Activated CD4-positive, alpha-beta T cell treated with anti-CD3 and anti-CD28 coated beads, Interleukin-2, amount 10 ng/mL, durations not matched to agents 24 days and 14 days (primary cell): ENCODE data around the gene CCDC81. TPM values are rescaled to one million over a fixed set of nuclear protein-coding genes. Genes with fewer than 3 reads are reported as not detected.

ENCODE experiments used
- DNase-seq: peaks from one replicate; pipeline ENCODE4 v3.0.0; 2022
- H3K27ac Mint-ChIP-seq: one replicate; pipeline ENCODE4 v1.8.0; 2022; ENCODE audit warnings: mild to moderate bottlenecking, mixed read lengths
- H3K27me3 Mint-ChIP-seq: one replicate; pipeline ENCODE4 v1.8.0; 2022; ENCODE audit warnings: mixed read lengths
- H3K36me3 Mint-ChIP-seq: one replicate; pipeline ENCODE4 v1.8.0; 2022; ENCODE audit warnings: low read depth, mild to moderate bottlenecking, mixed read lengths
- H3K4me1 Mint-ChIP-seq: one replicate; pipeline ENCODE4 v1.8.0; 2021; ENCODE audit warnings: mixed read lengths
- H3K4me3 Mint-ChIP-seq: one replicate; pipeline ENCODE4 v1.8.0; 2022; ENCODE audit warnings: mild to moderate bottlenecking, moderate library complexity, mixed read lengths
- H3K9me3 Mint-ChIP-seq: one replicate; pipeline ENCODE4 v1.8.0; 2021; ENCODE audit warnings: mixed read lengths
- intact Hi-C: fragments of 100-400 bp; cut with micrococcal nuclease; formaldehyde crosslinking; loops from one replicate; pipeline ENCODE4 v1.15.1; 2023
- total RNA-seq: library from RNA; stranded (reverse); gene quantifications from 2 replicates; pipeline ENCODE4 v1.2.3, GENCODE V29; 2022

Gene CCDC81
- total RNA-seq, 1 donor from 2014 or later, result 0.75 TPM

- no peaks in the 10 kb centered on the region for H3K9me3 Mint-ChIP-seq
- no peak overlapping the region for H3K27ac Mint-ChIP-seq
- no peak overlapping the region for H3K4me3 Mint-ChIP-seq
- no peak for DNase-seq
- H3K4me1 Mint-ChIP-seq, result peaks cover 6% of the 10 kb centered on the region
- no peaks in the 10 kb centered on the region for H3K36me3 Mint-ChIP-seq
- H3K27me3 Mint-ChIP-seq, result peaks cover 3% of the 10 kb centered on the region
- intact Hi-C loops, result no loop called here
Measured at GRCh38 chr11:86372041-86372440, 2.6 kb upstream of the CCDC81 start.

- Mint-ChIP-seq H3K4me1 (peaks cover 6% of the 10 kb centered on the region), H3K4me3 (no peak overlapping the region), H3K27me3 (peaks cover 3% of the 10 kb centered on the region), H3K9me3 (no peaks in the 10 kb centered on the region), H3K36me3 (no peaks in the 10 kb centered on the region), H3K27ac (no peak overlapping the region)
- no peak for DNase-seq
- intact Hi-C loops, result no loop called here
Measured at GRCh38 chr11:86372586-86372985, 2.1 kb upstream of the CCDC81 start.

- H3K27me3 Mint-ChIP-seq, result peaks cover 3% of the 10 kb centered on the region
- intact Hi-C loops, result no loop called here
- H3K36me3 Mint-ChIP-seq, result no peaks in the 10 kb centered on the region
- H3K4me3 Mint-ChIP-seq, result no peak overlapping the region
- no peak for DNase-seq
- peaks cover 6% of the 10 kb centered on the region for H3K4me1 Mint-ChIP-seq
- no peaks in the 10 kb centered on the region for H3K9me3 Mint-ChIP-seq
- no peak overlapping the region for H3K27ac Mint-ChIP-seq
Measured at GRCh38 chr11:86374069-86374468, 618 bp upstream of the CCDC81 start.

GRCh38 chr11:86377972-86378371 is 3.3 kb downstream of the CCDC81 start:
- H3K27me3 Mint-ChIP-seq, result peaks cover 3% of the 10 kb centered on the region
- no peak overlapping the region for H3K27ac Mint-ChIP-seq
- DNase-seq, result no peak
- H3K36me3 Mint-ChIP-seq, result no peaks in the 10 kb centered on the region
- intact Hi-C loops, result no loop called here
- H3K4me1 Mint-ChIP-seq, result no peaks in the 10 kb centered on the region
- H3K9me3 Mint-ChIP-seq, result no peaks in the 10 kb centered on the region
- H3K4me3 Mint-ChIP-seq, result no peak overlapping the region

- intact Hi-C loops, result no loop called here
- Mint-ChIP-seq H3K4me3 (no peak overlapping the region), H3K4me1 (no peaks in the 10 kb centered on the region), H3K27me3 (no peaks in the 10 kb centered on the region), H3K36me3 (no peaks in the 10 kb centered on the region), H3K27ac (no peak overlapping the region), H3K9me3 (no peaks in the 10 kb centered on the region)
- no peak for DNase-seq
Measured at GRCh38 chr11:86380295-86381059, 5.8 kb downstream of the CCDC81 start.

- Mint-ChIP-seq H3K9me3 (no peaks in the 10 kb centered on the region), H3K4me1 (no peaks in the 10 kb centered on the region), H3K27ac (no peak overlapping the region), H3K36me3 (no peaks in the 10 kb centered on the region), H3K4me3 (no peak overlapping the region), H3K27me3 (no peaks in the 10 kb centered on the region)
- intact Hi-C loops, result no loop called here
- DNase-seq, result no peak
Measured at GRCh38 chr11:86383041-86383955, 8.6 kb downstream of the CCDC81 start.

- intact Hi-C loops, result no loop called here
- DNase-seq, result no peak
- Mint-ChIP-seq H3K4me3 (no peak overlapping the region), H3K36me3 (no peaks in the 10 kb centered on the region), H3K9me3 (no peaks in the 10 kb centered on the region), H3K27me3 (no peaks in the 10 kb centered on the region), H3K4me1 (no peaks in the 10 kb centered on the region), H3K27ac (no peak overlapping the region)
Measured at GRCh38 chr11:86386283-86386682, 11.6 kb downstream of the CCDC81 start.

- Mint-ChIP-seq H3K27ac (no peak overlapping the region), H3K4me3 (no peak overlapping the region), H3K27me3 (no peaks in the 10 kb centered on the region), H3K9me3 (no peaks in the 10 kb centered on the region), H3K4me1 (no peaks in the 10 kb centered on the region), H3K36me3 (no peaks in the 10 kb centered on the region)
- DNase-seq, result no peak
- intact Hi-C loops, result no loop called here
Measured at GRCh38 chr11:86386746-86387145, 12.1 kb downstream of the CCDC81 start.

- Mint-ChIP-seq H3K36me3 (no peaks in the 10 kb centered on the region), H3K27me3 (no peaks in the 10 kb centered on the region), H3K9me3 (peaks cover 4% of the 10 kb centered on the region), H3K4me3 (no peak overlapping the region), H3K4me1 (no peaks in the 10 kb centered on the region), H3K27ac (no peak overlapping the region)
- DNase-seq, result no peak
- intact Hi-C loops, result no loop called here
Measured at GRCh38 chr11:86388198-86388597, 13.5 kb downstream of the CCDC81 start.

GRCh38 chr11:86390487-86390886 is 15.8 kb downstream of the CCDC81 start:
- DNase-seq, result no peak
- H3K27ac Mint-ChIP-seq, result no peak overlapping the region
- H3K9me3 Mint-ChIP-seq, result peaks cover 4% of the 10 kb centered on the region
- no peaks in the 10 kb centered on the region for H3K36me3 Mint-ChIP-seq
- H3K4me1 Mint-ChIP-seq, result no peaks in the 10 kb centered on the region
- H3K27me3 Mint-ChIP-seq, result no peaks in the 10 kb centered on the region
- intact Hi-C loops, result no loop called here
- no peak overlapping the region for H3K4me3 Mint-ChIP-seq

- Mint-ChIP-seq H3K27me3 (no peaks in the 10 kb centered on the region), H3K36me3 (no peaks in the 10 kb centered on the region), H3K4me1 (peaks cover 2% of the 10 kb centered on the region), H3K9me3 (peaks cover 4% of the 10 kb centered on the region), H3K4me3 (no peak overlapping the region), H3K27ac (no peak overlapping the region)
- no peak for DNase-seq
- intact Hi-C loops, result no loop called here
Measured at GRCh38 chr11:86395061-86395551, 20.4 kb downstream of the CCDC81 start.

- Mint-ChIP-seq H3K9me3 (peaks cover 4% of the 10 kb centered on the region), H3K27ac (no peak overlapping the region), H3K4me1 (peaks cover 2% of the 10 kb centered on the region), H3K27me3 (no peaks in the 10 kb centered on the region), H3K4me3 (no peak overlapping the region), H3K36me3 (no peaks in the 10 kb centered on the region)
- no peak for DNase-seq
- intact Hi-C loops, result no loop called here
Measured at GRCh38 chr11:86396396-86396795, 21.7 kb downstream of the CCDC81 start.

- Mint-ChIP-seq H3K9me3 (peaks cover 4% of the 10 kb centered on the region), H3K27ac (no peak overlapping the region), H3K27me3 (no peaks in the 10 kb centered on the region), H3K4me3 (no peak overlapping the region), H3K36me3 (no peaks in the 10 kb centered on the region), H3K4me1 (peaks cover 2% of the 10 kb centered on the region)
- intact Hi-C loops, result no loop called here
- no peak for DNase-seq
Measured at GRCh38 chr11:86397351-86397750, 22.7 kb downstream of the CCDC81 start.

- intact Hi-C loops, result no loop called here
- DNase-seq, result no peak
- Mint-ChIP-seq H3K4me3 (no peak overlapping the region), H3K27ac (no peak overlapping the region), H3K9me3 (no peaks in the 10 kb centered on the region), H3K36me3 (no peaks in the 10 kb centered on the region), H3K4me1 (peaks cover 2% of the 10 kb centered on the region), H3K27me3 (no peaks in the 10 kb centered on the region)
Measured at GRCh38 chr11:86398106-86398505, 23.4 kb downstream of the CCDC81 start.
